ENCODE measurements around the gene CCL13.

The CCL13 gene

DNA sequence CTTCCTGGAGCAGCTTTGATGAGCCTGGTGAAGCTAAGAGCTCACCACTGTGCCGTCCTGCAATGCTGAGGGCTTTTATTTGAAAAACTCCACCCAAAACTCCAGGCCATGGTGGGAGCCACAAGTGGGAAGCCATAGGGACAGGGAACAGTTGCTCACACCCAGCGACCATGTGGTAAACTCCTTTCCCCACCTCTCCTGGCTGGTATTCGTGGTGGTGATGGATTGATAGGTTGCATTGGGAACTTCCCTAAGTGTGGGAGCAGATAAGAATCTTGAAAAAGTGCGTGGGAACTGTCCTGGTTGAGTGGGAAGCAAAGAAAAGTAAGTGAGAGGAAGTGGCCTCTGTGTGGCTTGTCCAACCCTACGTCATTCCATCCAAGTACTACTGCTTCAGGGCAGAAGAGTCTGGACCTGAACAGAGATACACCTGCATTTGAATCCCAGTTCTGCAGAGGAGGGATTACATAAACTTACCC lies 6.9 kb downstream of the CCL13 start, which contains the start of gene CCL1:
Gene CCL1 (minus strand): TSS at position 51 of the 479 bp plus-strand sequence. CDS start 72 bp downstream, outside the sequence.
- no peak for DNase-seq (ENCODE audit: low spot score)

- DNase-seq (ENCODE audit: low spot score) = peak; percentile 2
Measured at GRCh38 chr17:34364751-34365150, 8.5 kb downstream of the CCL13 start.

- DNase-seq (ENCODE audit: low spot score) = peak; percentile 1
Measured at GRCh38 chr17:34365340-34365739, 9.1 kb downstream of the CCL13 start.

- peak; percentile 5 for DNase-seq (ENCODE audit: low spot score)
Measured at GRCh38 chr17:34366010-34366409, 9.7 kb downstream of the CCL13 start.

- peak; percentile 12 for DNase-seq (ENCODE audit: low spot score)
Measured at GRCh38 chr17:34366529-34367107, 10.3 kb downstream of the CCL13 start.

GRCh38 chr17:34367486-34368195 lies 11.4 kb downstream of the CCL13 start:
- DNase-seq (ENCODE audit: low spot score) = no peak

GRCh38 chr17:34368196-34368945 lies 12.1 kb downstream of the CCL13 start:
- DNase-seq (ENCODE audit: low spot score) = no peak

- no peak for DNase-seq (ENCODE audit: low spot score)
Measured at GRCh38 chr17:34368946-34369500, 12.7 kb downstream of the CCL13 start.

- no peak for DNase-seq (ENCODE audit: low spot score)
Measured at GRCh38 chr17:34369571-34369970, 13.3 kb downstream of the CCL13 start.

GRCh38 chr17:34370376-34370996 lies 14.2 kb downstream of the CCL13 start:
- DNase-seq (ENCODE audit: low spot score) = no peak

- no peak for DNase-seq (ENCODE audit: low spot score)
Measured at GRCh38 chr17:34370997-34371395, 14.7 kb downstream of the CCL13 start.

- no peak for DNase-seq (ENCODE audit: low spot score)
Measured at GRCh38 chr17:34371405-34372100, 15.3 kb downstream of the CCL13 start.

DNA sequence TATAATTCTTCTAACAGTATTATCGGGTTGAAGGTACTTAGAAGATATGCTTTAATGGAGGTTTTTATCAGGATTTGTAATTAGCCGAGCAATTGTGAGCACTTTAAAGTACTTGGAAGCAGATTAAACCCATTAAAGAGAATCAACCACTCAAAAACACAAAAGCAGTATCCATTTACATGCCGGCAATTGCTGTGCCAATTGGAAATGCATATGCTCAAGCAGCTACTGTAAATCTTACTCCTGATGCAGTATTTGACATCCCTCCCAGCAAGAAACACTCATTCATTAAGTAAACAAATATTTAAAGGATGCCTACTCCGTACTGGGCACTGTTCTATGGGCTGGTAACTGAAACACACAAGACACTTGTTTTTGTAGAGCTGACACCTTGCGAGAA lies 18.2 kb downstream of the CCL13 start:
- no peak for DNase-seq (ENCODE audit: low spot score)

- no peak for DNase-seq (ENCODE audit: low spot score)
Measured at GRCh38 chr17:34375426-34375997, 19.2 kb downstream of the CCL13 start.

- DNase-seq (ENCODE audit: low spot score) = no peak
Measured at GRCh38 chr17:34377078-34377823, 21.0 kb downstream of the CCL13 start.

GRCh38 chr17:34378664-34379101 lies 22.4 kb downstream of the CCL13 start:
- no peak for DNase-seq (ENCODE audit: low spot score)

GRCh38 chr17:34379868-34380267 lies 23.6 kb downstream of the CCL13 start:
- DNase-seq (ENCODE audit: low spot score) = no peak

GRCh38 chr17:34382621-34383124 lies 26.4 kb downstream of the CCL13 start:
- no peak for DNase-seq (ENCODE audit: low spot score)

DNA sequence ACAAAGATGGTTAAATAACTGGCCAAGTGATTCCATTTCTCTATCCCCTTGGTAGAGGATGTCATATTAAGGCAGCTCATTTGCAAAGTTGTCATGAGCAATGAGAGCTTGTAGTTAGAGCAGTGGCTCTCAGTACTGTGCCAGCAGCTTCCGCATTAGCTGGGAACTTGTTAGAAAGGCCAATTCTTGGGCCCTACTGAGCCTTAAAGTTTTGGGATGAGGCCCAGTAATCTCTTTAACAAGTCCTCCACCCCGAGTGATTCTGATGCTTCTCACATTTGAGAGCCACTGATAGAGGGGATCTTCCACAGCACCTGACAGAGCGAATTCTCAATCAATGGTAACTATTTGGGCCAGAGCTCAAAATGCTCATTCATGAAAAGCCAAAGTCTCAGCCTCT lies 26.9 kb downstream of the CCL13 start:
- DNase-seq (ENCODE audit: low spot score) = no peak

- no peak for DNase-seq (ENCODE audit: low spot score)
Measured at GRCh38 chr17:34384271-34384670, 28.0 kb downstream of the CCL13 start.

Measured in D341Med (cell line).